Measurements from ENCODE around the gene LPIN2. TPM values are rescaled to one million over a fixed set of nuclear protein-coding genes. Genes with fewer than 3 reads are reported as not detected.
"Not testable (repeated sequence)": the region's sequence is repeated elsewhere in the genome, so short reads cannot be mapped to it uniquely, and the experiment has no call there.

Gene LPIN2
- total RNA-seq, 4 donors from 2014 or later = 4.2 to 8.6 (median 6.7) TPM

DNA sequence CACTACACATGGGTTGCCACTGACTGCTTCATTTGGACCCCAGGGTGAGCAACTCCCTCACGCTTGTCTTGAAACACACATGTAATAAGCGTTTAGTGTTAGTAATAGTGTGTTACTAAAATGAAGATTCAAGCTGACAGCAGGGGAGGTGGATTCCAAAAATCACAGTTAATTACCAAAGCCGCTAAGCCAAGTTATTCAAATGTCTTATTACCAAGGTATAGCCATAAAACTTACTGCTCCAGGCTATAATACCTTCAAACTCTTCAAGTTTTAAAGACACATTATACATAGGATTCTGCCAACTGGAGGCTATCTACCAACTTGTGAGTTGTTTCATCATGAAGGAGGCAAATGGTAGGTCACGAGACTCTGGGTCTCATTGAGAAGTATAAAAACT, 2.9 kb downstream of the LPIN2 start:
- 49 to 57% methylated on average over 4 of the region's 4 CpGs for WGBS, 2 donors
- TF ChIP-seq, protein P1, sequence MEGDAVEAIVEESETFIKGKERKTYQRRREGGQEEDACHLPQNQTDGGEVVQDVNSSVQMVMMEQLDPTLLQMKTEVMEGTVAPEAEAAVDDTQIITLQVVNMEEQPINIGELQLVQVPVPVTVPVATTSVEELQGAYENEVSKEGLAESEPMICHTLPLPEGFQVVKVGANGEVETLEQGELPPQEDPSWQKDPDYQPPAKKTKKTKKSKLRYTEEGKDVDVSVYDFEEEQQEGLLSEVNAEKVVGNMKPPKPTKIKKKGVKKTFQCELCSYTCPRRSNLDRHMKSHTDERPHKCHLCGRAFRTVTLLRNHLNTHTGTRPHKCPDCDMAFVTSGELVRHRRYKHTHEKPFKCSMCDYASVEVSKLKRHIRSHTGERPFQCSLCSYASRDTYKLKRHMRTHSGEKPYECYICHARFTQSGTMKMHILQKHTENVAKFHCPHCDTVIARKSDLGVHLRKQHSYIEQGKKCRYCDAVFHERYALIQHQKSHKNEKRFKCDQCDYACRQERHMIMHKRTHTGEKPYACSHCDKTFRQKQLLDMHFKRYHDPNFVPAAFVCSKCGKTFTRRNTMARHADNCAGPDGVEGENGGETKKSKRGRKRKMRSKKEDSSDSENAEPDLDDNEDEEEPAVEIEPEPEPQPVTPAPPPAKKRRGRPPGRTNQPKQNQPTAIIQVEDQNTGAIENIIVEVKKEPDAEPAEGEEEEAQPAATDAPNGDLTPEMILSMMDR (IDR thresholded peaks at IDR 0.05) = no peak
- TF ChIP-seq POLR2A (IDR thresholded peaks at IDR 0.05) = no peak
- intact Hi-C loops (cut with DNase I; ENCODE audit: low total_unique reads) = no loop called here
- H3K4me3 ChIP-seq (ENCODE audit: low read depth, poor library complexity, severe bottlenecking) = no peak overlapping the region
- DNase-seq (ENCODE audit: low spot score in 2 of 2) = no peak

DNA sequence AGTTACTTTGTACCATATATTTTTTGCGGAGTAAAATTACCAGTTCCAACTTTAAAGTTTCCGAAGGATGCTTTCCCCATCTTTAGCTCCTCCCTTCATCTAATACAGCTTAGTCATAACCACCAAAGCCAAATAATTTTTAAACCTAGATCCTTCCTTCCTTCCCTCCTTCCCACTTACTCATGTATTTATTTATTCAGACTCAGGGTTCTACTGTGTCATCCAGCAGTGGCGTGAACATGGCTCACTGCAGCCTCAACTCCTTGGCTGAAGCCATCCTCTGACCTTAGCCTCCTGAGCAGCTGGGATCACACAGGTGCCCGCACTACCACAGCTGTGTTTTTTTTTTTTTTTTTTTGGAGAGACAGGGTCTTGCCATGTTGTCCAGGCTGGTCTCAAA, 4.4 kb downstream of the LPIN2 start:
- DNase-seq (ENCODE audit: low spot score in 2 of 2) = no peak
- TF ChIP-seq, protein P1 (IDR thresholded peaks at IDR 0.05) = no peak
- TF ChIP-seq POLR2A (IDR thresholded peaks at IDR 0.05) = no peak
- H3K4me3 ChIP-seq (ENCODE audit: low read depth, poor library complexity, severe bottlenecking) = no peak overlapping the region
- intact Hi-C loops (cut with DNase I; ENCODE audit: low total_unique reads) = no loop called here
- WGBS, 2 donors = 82 to 83% methylated on average over 4 of the region's 4 CpGs

DNA sequence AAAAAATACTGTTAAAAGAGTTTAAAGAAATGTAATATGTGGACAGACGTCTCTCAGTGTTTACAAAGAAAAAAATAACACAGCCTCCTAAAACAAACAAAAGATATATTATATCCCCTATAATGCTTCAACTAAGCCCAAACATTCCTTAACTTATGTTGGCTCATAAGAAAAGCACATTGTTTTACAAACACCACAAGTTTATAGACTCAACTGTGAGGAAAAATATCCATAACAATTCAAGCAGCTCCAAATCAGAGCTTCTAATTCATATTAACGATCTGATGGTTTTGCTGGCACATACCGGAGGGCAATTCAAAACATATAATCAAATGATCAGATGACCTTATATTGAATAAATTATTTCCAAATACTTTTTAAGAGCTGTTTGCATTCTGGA, 5.5 kb downstream of the LPIN2 start:
- TF ChIP-seq, protein P1 (IDR thresholded peaks at IDR 0.05) = no peak
- 77% methylated on average over 3 of the region's 3 CpGs for WGBS, 2 donors
- DNase-seq (ENCODE audit: low spot score in 2 of 2) = no peak
- intact Hi-C loops (cut with DNase I; ENCODE audit: low total_unique reads) = no loop called here
- H3K4me3 ChIP-seq (ENCODE audit: low read depth, poor library complexity, severe bottlenecking) = no peak overlapping the region

DNA sequence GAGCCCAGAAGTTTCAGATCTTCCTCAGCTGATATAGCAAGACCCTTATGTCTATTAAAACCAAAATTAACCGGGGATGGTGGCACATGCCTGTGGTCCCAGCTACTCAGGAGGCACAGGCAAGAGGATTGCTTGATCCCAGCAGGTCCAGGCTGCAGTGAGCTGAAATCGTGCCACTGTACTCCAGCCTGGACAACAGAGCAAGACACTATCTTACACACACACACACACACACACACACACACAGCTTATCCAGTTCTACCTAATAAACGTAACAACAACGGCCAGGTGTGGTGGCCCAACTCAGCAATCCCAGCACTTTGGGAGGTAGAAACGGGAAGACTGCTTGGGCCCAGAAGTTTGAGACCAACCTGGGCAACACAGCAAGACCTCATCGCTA, 7.5 kb downstream of the LPIN2 start:
- no peak for TF ChIP-seq POLR2A (IDR thresholded peaks at IDR 0.05)
- 88 to 97% methylated on average over 6 of the region's 6 CpGs for WGBS, 2 donors
- intact Hi-C loops (cut with DNase I; ENCODE audit: low total_unique reads) = no loop called here
- H3K4me3 ChIP-seq (ENCODE audit: low read depth, poor library complexity, severe bottlenecking) = no peak overlapping the region
- DNase-seq (ENCODE audit: low spot score in 2 of 2) = no peak

DNA sequence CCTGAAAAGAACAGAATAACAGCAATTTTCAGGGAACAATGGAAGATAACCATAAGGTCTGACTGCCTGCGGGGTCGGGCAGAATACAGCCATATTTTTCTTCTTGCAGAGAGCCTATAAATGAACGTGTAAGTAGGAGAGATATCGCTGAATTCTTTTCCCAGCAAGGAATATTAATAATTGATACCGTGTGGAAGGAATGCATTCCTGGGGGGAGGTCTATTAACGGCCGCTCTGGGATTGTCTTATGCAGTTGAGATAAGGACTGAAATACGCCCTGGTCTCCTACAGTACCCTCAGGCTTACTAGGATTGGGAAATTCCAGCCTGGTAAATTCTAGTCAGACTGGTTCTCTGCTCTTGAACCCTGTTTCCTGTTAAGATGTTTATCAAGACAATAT, 9.2 kb downstream of the LPIN2 start:
- intact Hi-C loops (cut with DNase I; ENCODE audit: low total_unique reads); H3K4me3 ChIP-seq (ENCODE audit: low read depth, poor library complexity, severe bottlenecking); DNase-seq (ENCODE audit: low spot score in 2 of 2): not testable (repeated sequence)
- 84 to 90% methylated on average over 8 of the region's 8 CpGs for WGBS, 2 donors

DNA sequence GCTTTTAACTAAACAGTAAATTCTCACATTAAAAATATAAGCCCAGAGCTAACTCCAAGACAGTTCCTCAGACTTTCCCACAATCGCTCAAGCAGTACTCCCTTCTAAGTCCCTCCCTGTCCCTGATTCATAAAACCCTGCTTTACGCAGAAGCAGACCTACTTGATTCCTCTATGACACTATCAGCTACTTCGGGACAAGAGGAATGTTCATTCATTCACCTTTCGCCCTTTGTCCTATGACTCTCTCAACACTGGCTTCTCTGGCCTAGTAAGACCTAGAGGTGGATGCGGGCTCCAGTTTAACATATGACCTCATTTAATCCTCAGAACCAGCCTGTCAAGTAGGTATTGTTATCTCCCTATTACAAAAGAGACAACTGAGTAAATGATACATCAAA, 10.2 kb downstream of the LPIN2 start:
- no peak for DNase-seq (ENCODE audit: low spot score in 2 of 2)
- intact Hi-C loops (cut with DNase I; ENCODE audit: low total_unique reads) = no loop called here
- no peak overlapping the region for H3K4me3 ChIP-seq (ENCODE audit: low read depth, poor library complexity, severe bottlenecking)
- 60 to 69% methylated on average over 5 of the region's 5 CpGs for WGBS, 2 donors
- TF ChIP-seq POLR2A (IDR thresholded peaks at IDR 0.05) = no peak
- TF ChIP-seq, protein P1 (IDR thresholded peaks at IDR 0.05) = no peak

DNA sequence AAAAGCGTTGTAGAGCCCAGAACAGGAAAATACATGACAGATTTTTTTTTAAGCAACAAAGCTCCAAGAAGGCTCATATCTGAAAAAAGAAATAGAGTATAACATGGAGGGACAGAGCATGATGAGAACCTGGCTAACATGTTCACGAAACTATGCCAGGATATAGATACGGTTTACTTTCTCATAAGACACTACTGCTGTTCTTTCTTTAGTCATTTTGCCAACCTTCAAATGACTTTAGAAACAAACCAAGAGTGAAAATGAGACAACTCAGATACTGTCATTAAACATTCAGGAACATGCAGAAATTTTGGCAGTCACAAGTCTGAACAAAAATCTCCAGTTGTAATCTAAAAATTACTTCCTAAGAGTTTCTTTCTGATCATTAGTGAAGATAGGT, 14.3 kb downstream of the LPIN2 start:
- intact Hi-C loops (cut with DNase I; ENCODE audit: low total_unique reads) = no loop called here
- no peak overlapping the region for H3K4me3 ChIP-seq (ENCODE audit: low read depth, poor library complexity, severe bottlenecking)
- WGBS, 2 donors = 38 to 46% methylated on average over 3 of the region's 3 CpGs
- no peak for DNase-seq (ENCODE audit: low spot score in 2 of 2)
- TF ChIP-seq POLR2A (IDR thresholded peaks at IDR 0.05) = no peak
- TF ChIP-seq, protein P1 (IDR thresholded peaks at IDR 0.05) = no peak

Measured in lower leg skin (tissue), 4 donors.